Esophagus squamous epithelium (tissue), 5 donors: ENCODE results near the gene RPS27A. TPM values are rescaled to one million over a fixed set of nuclear protein-coding genes. Genes with fewer than 3 reads are reported as not detected.

Source experiments
- DNase-seq: peaks from one replicate; lab custom pipeline; 2025; lab: John Stamatoyannopoulos, UW
- H3K27ac ChIP-seq, 4 donors: fragments of 200-600 bp; sonication (generic); one replicate each; pipeline ENCODE4 v1.5.1; 2016 to 2019; ENCODE audit warnings: mild to moderate bottlenecking in 1 of 4
- H3K27me3 ChIP-seq, 4 donors: fragments of 200-600 bp; sonication (generic); 1 replicate in 3 of 4; 2 replicates in 1 of 4; pipeline versions ENCODE4 v1.5.1 to v1.6.0; 2017 to 2021; ENCODE audit warnings: antibody characterized with exemption in 1 of 4
- H3K36me3 ChIP-seq, 3 donors: fragments of 200-600 bp; sonication (generic); one replicate each; pipeline ENCODE4 v1.5.1; 2016 to 2019
- H3K4me1 ChIP-seq, 3 donors: fragments of 200-600 bp; sonication (generic); one replicate each; pipeline ENCODE4 v1.5.1; 2017 to 2019
- H3K4me3 ChIP-seq, 4 donors: fragments of 200-600 bp; sonication (generic); 1 replicate in 3 of 4; 2 replicates in 1 of 4; pipeline ENCODE4 v1.5.1; 2016 to 2019; ENCODE audit warnings: mild to moderate bottlenecking in 2 of 4, moderate library complexity in 1 of 4
- H3K9me3 ChIP-seq, 3 donors: fragments of 200-600 bp; sonication (generic); one replicate each; pipeline ENCODE4 v1.5.1; 2016 to 2019
- POLR2A ChIP-seq, 4 donors: fragments of 450-650 bp; IDR thresholded peaks; one replicate each; pipeline ENCODE4 v1.6.1; 2017; ENCODE audit warnings: antibody characterized with exemption in 4 of 4, mild to moderate bottlenecking in 4 of 4, moderate library complexity in 3 of 4
- WGBS, 2 donors: methylation state at CpG; one replicate each; pipeline ENCODE4 v1.1.5; 2018; 5-methylcytosine and 5-hydroxymethylcytosine counted together
- intact Hi-C: fragments of 100-400 bp; cut with DNase I; formaldehyde crosslinking; loops from one replicate; pipeline ENCODE4 v1.15.0; 2022
- total RNA-seq, 4 donors: library from RNA; depleted of rRNA; stranded (reverse); fragments of >200 nt; gene quantifications; one replicate each; pipeline ENCODE4 v1.1.0, GENCODE V29; 2016
- TF ChIP-seq, protein P1 (sequence below), 6 experiments: fragments of 450-650 bp in 4 of 6; fragments of 200-600 bp in 2 of 6; sonication (generic) in 2 of 6; IDR thresholded peaks; one replicate each; pipeline ENCODE4 v1.5.1; 2016 to 2019; ENCODE audit warnings: antibody characterized with exemption in 6 of 6, mild to moderate bottlenecking in 4 of 6, moderate library complexity in 4 of 6
- donor health status: DM: yes; HTN: yes; CAD: no.

The RPS27A gene
- total RNA-seq, 4 donors from 2014 or later = 594 to 2,863 (median 1,992) TPM

DNA sequence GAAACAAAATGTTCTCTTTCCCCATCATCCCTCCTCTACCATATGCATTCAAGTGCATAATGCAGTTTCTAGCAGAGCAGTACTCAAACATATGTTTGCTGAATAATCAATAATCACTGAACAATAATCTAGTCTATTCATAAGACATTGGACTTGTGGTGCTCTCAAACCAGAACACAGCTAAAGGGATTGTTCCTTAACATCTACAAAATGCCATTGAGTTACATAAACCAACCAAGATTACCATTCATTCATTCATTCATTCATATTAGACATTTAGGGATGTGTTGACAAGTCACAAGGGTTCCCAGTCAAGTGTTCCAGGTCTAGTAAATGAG lies 4.3 kb upstream of the RPS27A start:
- intact Hi-C loops = no loop called here
- peaks cover 0 to 31% (median 6%) of the 10 kb centered on the region in 3 donors for H3K4me1 ChIP-seq
- H3K27ac ChIP-seq = peak overlapping the region in 2 of 4 donors; percentile 54 to 60
- no peaks in the 10 kb centered on the region for H3K9me3 ChIP-seq
- TF ChIP-seq, protein P1, sequence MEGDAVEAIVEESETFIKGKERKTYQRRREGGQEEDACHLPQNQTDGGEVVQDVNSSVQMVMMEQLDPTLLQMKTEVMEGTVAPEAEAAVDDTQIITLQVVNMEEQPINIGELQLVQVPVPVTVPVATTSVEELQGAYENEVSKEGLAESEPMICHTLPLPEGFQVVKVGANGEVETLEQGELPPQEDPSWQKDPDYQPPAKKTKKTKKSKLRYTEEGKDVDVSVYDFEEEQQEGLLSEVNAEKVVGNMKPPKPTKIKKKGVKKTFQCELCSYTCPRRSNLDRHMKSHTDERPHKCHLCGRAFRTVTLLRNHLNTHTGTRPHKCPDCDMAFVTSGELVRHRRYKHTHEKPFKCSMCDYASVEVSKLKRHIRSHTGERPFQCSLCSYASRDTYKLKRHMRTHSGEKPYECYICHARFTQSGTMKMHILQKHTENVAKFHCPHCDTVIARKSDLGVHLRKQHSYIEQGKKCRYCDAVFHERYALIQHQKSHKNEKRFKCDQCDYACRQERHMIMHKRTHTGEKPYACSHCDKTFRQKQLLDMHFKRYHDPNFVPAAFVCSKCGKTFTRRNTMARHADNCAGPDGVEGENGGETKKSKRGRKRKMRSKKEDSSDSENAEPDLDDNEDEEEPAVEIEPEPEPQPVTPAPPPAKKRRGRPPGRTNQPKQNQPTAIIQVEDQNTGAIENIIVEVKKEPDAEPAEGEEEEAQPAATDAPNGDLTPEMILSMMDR (IDR thresholded peaks at IDR 0.05) = no peak
- no peak for TF ChIP-seq POLR2A (IDR thresholded peaks at IDR 0.05)
- H3K36me3 ChIP-seq = no peaks in the 10 kb centered on the region
- no peaks in the 10 kb centered on the region for H3K27me3 ChIP-seq
- no peak overlapping the region for H3K4me3 ChIP-seq
- no peak for DNase-seq

DNA sequence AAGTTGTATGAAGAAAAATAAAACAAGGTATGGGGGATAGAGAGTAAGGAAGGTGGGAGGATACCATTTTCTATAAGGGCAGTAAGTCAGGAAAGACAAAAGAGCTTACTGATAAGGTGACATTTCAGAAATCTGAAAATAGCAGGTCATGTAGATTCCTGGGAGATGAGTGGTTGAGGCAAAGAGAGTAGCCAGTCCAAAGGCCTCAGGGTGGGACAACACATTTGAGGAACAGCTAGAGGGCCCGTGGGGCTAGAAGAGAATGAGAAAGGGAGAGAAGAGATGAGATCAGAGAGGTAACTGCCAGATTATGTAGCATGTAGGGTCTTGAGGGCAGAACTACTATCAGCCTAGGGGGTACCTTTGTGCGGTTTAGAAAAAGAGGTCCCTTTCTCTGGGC lies 3.3 kb upstream of the RPS27A start:
- Histone ChIP-seq H3K4me1 (peaks cover 9 to 41% (median 16%) of the 10 kb centered on the region in 3 donors), H3K27me3 (no peaks in the 10 kb centered on the region), H3K9me3 (no peaks in the 10 kb centered on the region), H3K27ac (no peak overlapping the region), H3K36me3 (peaks cover 0 to 8% (median 0%) of the 10 kb centered on the region in 3 donors), H3K4me3 (no peak overlapping the region)
- intact Hi-C loops = no loop called here
- TF ChIP-seq, protein P1 (IDR thresholded peaks at IDR 0.05) = no peak
- TF ChIP-seq POLR2A (IDR thresholded peaks at IDR 0.05) = no peak
- DNase-seq = no peak
- WGBS, 2 donors = 93% methylated on average over 2 of the region's 2 CpGs

DNA sequence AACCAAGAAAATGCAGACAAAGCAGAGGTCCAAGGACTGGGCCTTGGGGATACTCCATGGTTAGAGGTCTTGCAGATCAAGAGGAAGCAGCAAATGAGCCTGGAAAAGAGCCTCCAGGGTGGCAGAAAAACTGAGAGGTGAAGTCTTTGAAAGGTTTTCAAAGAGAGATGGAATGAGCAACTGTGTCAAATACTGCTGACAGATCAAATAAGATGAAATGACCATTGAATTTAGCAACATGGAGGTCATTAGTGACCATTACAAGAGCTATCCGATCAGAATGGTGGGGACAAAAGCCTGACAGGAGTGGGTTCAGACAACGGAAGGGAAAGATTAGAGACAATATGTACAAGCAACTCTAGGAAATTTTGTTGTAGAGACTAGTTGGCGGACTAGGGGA lies 1.9 kb upstream of the RPS27A start:
- TF ChIP-seq POLR2A (IDR thresholded peaks at IDR 0.05) = no peak
- TF ChIP-seq, protein P1 (IDR thresholded peaks at IDR 0.05) = no peak
- Histone ChIP-seq H3K36me3 (peaks cover 0 to 21% (median 8%) of the 10 kb centered on the region in 3 donors), H3K4me1 (peaks cover 10 to 54% (median 24%) of the 10 kb centered on the region in 3 donors), H3K9me3 (no peaks in the 10 kb centered on the region), H3K27me3 (no peaks in the 10 kb centered on the region), H3K4me3 (no peak overlapping the region), H3K27ac (no peak overlapping the region)
- DNase-seq = no peak
- intact Hi-C loops = no loop called here
- 91 to 95% methylated on average over 3 of the region's 3 CpGs for WGBS, 2 donors

DNA sequence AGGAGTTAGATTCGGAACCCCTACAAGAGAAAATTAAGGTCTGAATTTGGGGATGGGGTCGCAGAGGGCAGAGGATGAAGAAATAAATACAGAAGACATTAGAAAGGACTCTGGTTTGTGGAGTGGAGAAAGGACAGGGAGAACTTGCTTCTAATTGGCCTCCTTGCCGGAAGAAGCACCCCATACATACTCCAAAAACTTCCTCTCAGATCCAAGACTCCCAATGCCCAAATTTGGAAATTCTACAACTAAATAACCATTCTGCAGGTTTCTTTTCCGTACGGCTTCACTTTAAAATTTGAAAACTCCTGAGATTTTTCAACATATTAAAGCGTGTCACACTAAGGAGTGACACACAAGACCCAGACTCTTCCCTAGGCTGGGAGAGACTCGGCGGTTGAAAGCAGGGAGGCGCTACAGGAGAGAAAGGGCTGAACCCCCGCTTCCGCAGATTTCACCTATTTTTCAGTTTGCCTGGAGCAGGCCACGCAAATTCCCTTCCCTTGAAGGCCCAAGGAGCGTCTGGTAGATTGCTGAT lies 873 bp upstream of the RPS27A start:
- H3K27me3 ChIP-seq = no peaks in the 10 kb centered on the region

DNA sequence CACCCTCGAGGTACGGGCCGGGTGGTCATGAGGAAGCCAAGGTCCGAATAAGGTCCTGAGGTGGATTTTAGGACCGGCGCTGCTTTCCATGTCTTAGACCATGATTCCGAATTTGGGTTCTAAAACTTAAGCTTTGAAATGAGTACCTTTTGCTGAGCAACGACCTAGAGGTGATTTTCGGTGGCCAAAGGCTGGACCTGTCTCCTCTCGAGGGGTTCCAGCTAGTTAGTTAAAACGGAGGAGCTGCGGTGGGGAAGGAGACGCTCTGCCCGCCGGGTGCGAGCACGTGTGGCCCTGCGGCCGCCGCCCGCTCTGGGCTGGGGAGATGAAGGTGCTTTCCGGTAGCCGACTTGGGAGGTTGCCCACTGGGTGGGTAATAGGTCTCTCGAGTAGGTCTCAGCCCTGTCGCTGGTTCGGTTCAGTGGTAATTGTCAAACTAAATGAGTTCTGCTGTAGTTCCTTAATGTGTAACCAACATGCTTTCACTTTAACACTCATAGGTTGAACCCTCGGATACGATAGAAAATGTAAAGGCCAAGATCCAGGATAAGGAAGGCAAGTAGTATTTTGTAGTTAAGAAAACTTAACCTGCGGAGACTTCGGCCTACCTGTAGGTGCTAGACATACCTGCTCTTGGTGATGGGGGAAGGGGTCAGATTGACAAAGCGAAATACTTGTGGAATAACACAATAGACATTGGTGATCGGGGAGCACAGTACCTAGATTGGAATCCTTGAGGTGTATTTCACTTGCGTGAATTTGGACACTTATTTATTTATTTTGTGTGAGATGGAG lies 572 bp downstream of the RPS27A start:
- Histone ChIP-seq H3K36me3 (peaks cover 0 to 46% (median 11%) of the 10 kb centered on the region in 3 donors), H3K27ac (peak overlapping the region; percentile 90 to 96 (median 93)), H3K4me3 (peak overlapping the region; percentile 67 to 94 (median 84)), H3K4me1 (peaks cover 10 to 46% (median 24%) of the 10 kb centered on the region in 3 donors), H3K27me3 (no peaks in the 10 kb centered on the region), H3K9me3 (no peaks in the 10 kb centered on the region)
- DNase-seq = no peak
- intact Hi-C loops = no loop called here
- TF ChIP-seq, protein P1 (IDR thresholded peaks at IDR 0.05) = no peak
- TF ChIP-seq POLR2A (IDR thresholded peaks at IDR 0.05) = no peak
- WGBS, 2 donors = 5 to 9% methylated on average over 10 to 14 of the region's 33 CpGs

More for the DNA sequence above, 873 bp upstream of the RPS27A start:
- DNase-seq = no peak
- Histone ChIP-seq H3K4me3 (peak overlapping the region; percentile 67 to 94 (median 84)), H3K36me3 (peaks cover 0 to 32% (median 11%) of the 10 kb centered on the region in 3 donors), H3K27ac (peak overlapping the region; percentile 90 to 96 (median 93)), H3K9me3 (no peaks in the 10 kb centered on the region), H3K4me1 (peaks cover 10 to 57% (median 24%) of the 10 kb centered on the region in 3 donors)
- intact Hi-C loops = no loop called here
- TF ChIP-seq POLR2A (IDR thresholded peaks at IDR 0.05) = no peak
- 5% methylated on average over 12 of the region's 13 CpGs for WGBS, 2 donors
